ENCODE data around the gene RIN3.
"Not testable (repeated sequence)": the region's sequence is repeated elsewhere in the genome, so short reads cannot be mapped to it uniquely, and the experiment has no call there.

Gene RIN3

GRCh38 chr14:92696366-92696765, 182.8 kb downstream of the RIN3 start:
- H3K4me1 Mint-ChIP-seq = peaks cover 53% of the 10 kb centered on the region
- no peak overlapping the region for H3K4me3 Mint-ChIP-seq
- no peaks in the 10 kb centered on the region for H3K27me3 Mint-ChIP-seq
- H3K9me3 Mint-ChIP-seq = no peaks in the 10 kb centered on the region
- H3K36me3 Mint-ChIP-seq = no peaks in the 10 kb centered on the region
- no peak overlapping the region for H3K27ac Mint-ChIP-seq

- peaks cover under 1% of the 10 kb centered on the region for H3K36me3 Mint-ChIP-seq
- no peak overlapping the region for H3K27ac Mint-ChIP-seq
- no peaks in the 10 kb centered on the region for H3K9me3 Mint-ChIP-seq
- no peak overlapping the region for H3K4me3 Mint-ChIP-seq
- no peaks in the 10 kb centered on the region for H3K27me3 Mint-ChIP-seq
- H3K4me1 Mint-ChIP-seq = peaks cover 42% of the 10 kb centered on the region
Observed at GRCh38 chr14:92698393-92698792, 184.8 kb downstream of the RIN3 start.

GRCh38 chr14:92701826-92702225, 188.2 kb downstream of the RIN3 start:
- peaks cover 9% of the 10 kb centered on the region for H3K36me3 Mint-ChIP-seq
- H3K4me1 Mint-ChIP-seq = peaks cover 12% of the 10 kb centered on the region
- H3K9me3 Mint-ChIP-seq = no peaks in the 10 kb centered on the region
- peaks cover 1% of the 10 kb centered on the region for H3K27me3 Mint-ChIP-seq
- no peak overlapping the region for H3K4me3 Mint-ChIP-seq
- no peak overlapping the region for H3K27ac Mint-ChIP-seq

DNA sequence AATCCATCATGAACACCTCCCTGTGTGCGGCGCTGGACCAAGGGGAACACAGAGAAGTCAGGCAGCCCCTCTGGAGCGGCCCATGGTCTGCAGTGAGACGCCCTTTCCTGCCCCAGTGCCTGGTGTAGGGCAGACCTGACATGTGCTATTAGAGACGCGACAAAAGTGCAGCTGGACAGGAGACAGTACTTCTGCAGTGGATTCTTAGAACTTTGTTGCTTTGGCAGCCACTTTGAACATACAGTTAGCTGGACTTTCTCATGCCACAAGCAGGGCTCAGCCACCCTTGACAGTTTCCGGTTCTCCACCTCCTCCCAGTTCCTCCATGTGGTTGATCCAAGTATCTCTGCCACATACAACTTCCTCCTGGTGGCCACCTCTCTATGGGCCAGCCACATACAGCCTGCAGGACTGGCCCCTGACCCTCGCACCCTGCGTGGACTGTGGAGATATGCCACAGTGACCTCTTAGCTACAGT, 188.9 kb downstream of the RIN3 start:
- Mint-ChIP-seq H3K9me3 (no peaks in the 10 kb centered on the region), H3K27me3 (peaks cover 1% of the 10 kb centered on the region), H3K36me3 (peaks cover 12% of the 10 kb centered on the region), H3K4me1 (peaks cover 6% of the 10 kb centered on the region), H3K27ac (no peak overlapping the region), H3K4me3 (no peak overlapping the region)

DNA sequence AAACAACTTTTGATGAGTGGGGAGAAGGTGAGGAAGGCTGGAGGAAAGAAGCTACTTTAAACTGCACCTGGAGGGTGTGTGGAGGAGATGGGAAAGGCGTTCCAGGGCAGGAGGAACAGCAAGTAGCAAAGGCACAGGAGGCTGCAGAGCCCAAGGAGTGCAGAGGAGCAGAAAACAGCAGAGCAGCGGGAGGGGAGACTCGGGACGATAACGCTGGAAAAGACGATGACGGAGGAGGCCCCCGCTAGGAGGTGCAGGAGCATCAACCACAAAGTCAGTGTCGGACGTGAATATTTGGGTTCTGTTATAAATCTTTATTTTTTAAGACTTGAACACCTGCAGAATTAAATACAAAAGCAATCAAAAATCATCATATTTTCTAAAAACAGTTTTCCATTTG, 189.9 kb downstream of the RIN3 start:
- Mint-ChIP-seq H3K27me3 (peaks cover 1% of the 10 kb centered on the region), H3K4me3 (no peak overlapping the region), H3K27ac (no peak overlapping the region), H3K36me3 (peaks cover 12% of the 10 kb centered on the region), H3K9me3 (no peaks in the 10 kb centered on the region), H3K4me1 (no peaks in the 10 kb centered on the region)

GRCh38 chr14:92704036-92704804, 190.6 kb downstream of the RIN3 start:
- peaks cover 1% of the 10 kb centered on the region for H3K27me3 Mint-ChIP-seq
- H3K4me3 Mint-ChIP-seq = no peak overlapping the region
- no peaks in the 10 kb centered on the region for H3K4me1 Mint-ChIP-seq
- H3K9me3 Mint-ChIP-seq = no peaks in the 10 kb centered on the region
- no peak overlapping the region for H3K27ac Mint-ChIP-seq
- peaks cover 12% of the 10 kb centered on the region for H3K36me3 Mint-ChIP-seq

DNA sequence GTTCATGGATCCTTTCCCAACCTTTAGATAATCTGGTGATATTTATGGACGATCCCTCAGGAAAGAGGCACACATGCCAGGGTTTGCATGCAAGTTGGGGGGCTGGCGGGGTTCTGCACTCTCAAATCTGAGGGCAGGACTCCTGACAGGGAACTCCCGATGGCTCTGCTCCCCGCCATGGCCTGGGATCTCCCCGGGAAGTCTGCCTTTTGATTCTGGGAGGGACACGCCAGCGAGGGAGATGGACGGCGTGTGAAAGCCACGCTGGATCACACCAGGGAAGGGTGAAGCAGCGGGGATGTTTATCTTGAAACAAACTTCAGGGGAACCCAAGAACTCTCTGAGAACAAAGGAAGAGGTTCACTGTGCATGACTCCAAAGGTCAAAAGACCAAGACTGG, 191.2 kb downstream of the RIN3 start:
- peaks cover 1% of the 10 kb centered on the region for H3K27me3 Mint-ChIP-seq
- no peak overlapping the region for H3K4me3 Mint-ChIP-seq
- peaks cover 12% of the 10 kb centered on the region for H3K36me3 Mint-ChIP-seq
- H3K9me3 Mint-ChIP-seq = no peaks in the 10 kb centered on the region
- no peaks in the 10 kb centered on the region for H3K4me1 Mint-ChIP-seq
- H3K27ac Mint-ChIP-seq = no peak overlapping the region

DNA sequence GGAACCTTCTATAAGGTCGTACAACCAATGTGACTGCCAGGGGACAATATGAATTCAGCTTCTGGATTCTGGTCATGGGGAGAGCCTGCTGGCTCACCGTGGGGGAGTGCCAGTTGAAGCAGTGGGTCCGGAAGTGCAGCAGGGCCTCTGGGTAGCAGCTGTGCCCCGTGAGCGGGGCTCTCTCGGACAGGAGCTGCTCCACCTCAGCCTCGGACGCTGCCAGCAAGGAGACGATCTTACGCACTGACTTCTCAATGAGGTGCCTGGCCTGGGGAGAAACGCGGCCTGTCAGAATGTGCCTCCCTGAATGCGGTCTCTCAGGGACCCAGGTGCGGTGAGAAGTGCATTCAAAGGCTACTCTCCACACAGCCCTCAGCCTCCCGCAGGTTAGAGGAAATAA, 192.8 kb downstream of the RIN3 start:
- Mint-ChIP-seq H3K9me3 (no peaks in the 10 kb centered on the region), H3K4me3 (no peak overlapping the region), H3K4me1 (no peaks in the 10 kb centered on the region), H3K36me3 (peaks cover 15% of the 10 kb centered on the region), H3K27ac (no peak overlapping the region), H3K27me3 (peaks cover 1% of the 10 kb centered on the region)

DNA sequence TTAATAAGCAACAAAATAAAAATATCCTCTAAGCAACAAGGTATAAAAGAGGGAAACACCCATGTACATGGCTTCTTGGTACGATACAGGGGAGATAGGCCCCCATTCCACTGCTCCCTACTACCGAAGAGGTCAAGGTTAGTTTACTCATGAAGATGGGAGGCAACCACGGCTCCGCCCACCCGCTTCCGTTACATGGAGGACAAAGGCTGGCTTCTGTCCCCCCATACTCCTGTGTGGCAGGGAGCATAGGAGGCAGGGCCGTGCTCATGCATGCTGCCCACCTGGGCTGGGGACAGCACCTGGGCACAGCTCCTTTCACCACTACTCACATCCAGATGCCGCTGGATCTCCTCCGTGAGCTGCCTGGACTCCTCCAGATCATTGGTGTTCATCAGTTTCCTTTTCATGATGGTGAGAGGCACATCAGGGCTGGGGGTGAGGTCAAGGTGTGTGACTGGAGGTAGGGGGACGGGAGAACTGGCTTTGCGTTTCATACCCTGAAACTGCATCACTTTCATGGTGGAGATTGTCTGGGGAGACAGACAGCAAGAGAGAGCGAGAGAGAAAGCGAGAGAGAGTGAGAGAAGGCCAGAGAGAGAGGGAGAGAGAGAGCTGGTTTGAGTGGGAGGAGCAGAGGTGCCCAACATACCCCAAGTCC, 195.9 kb downstream of the RIN3 start:
- H3K4me1 Mint-ChIP-seq = no peaks in the 10 kb centered on the region
- no peak overlapping the region for H3K4me3 Mint-ChIP-seq
- H3K36me3 Mint-ChIP-seq = peaks cover 17% of the 10 kb centered on the region
- H3K27ac Mint-ChIP-seq = no peak overlapping the region
- H3K9me3 Mint-ChIP-seq = no peaks in the 10 kb centered on the region
- H3K27me3 Mint-ChIP-seq = peaks cover 1% of the 10 kb centered on the region

- Mint-ChIP-seq H3K27me3 (no peaks in the 10 kb centered on the region), H3K27ac (no peak overlapping the region), H3K4me3 (no peak overlapping the region), H3K36me3 (peaks cover 13% of the 10 kb centered on the region), H3K4me1 (no peaks in the 10 kb centered on the region), H3K9me3 (no peaks in the 10 kb centered on the region)
Observed at GRCh38 chr14:92710001-92710341, 196.4 kb downstream of the RIN3 start.

DNA sequence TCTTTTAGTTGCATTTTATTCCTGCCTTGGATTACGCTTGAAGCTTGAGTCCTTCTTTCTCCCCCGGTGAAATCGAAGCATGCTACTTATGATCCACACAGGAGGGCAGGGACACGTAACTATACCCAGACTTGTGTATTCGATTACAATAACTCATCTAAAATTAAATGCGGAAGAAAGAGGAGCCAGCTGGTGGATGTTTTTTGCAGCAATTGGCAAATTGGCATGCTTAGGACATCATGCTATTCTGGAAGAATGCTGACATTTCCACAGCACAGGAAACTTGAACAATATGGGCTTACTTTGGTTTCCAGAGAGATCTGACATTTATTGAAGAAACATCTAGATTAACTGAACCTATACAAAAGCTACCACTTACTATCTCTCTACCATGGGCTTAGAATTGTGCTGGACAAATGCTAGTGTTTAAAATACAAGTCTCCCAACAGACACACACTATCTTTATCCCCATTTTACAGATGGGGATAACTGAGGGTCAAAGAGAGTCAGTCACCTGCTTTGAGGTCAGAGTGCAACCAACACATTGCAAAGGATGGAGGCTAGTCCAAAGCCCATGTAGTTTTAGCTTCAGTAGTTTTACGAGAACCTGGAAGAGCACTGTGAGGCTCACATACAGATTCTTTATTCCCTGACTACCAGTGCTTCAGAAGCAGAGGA, 198.5 kb downstream of the RIN3 start:
- no peaks in the 10 kb centered on the region for H3K27me3 Mint-ChIP-seq
- no peaks in the 10 kb centered on the region for H3K9me3 Mint-ChIP-seq

GRCh38 chr14:92712654-92713051, 199.1 kb downstream of the RIN3 start:
- H3K36me3 Mint-ChIP-seq = peaks cover 7% of the 10 kb centered on the region
- H3K27ac Mint-ChIP-seq = no peak overlapping the region
- H3K9me3 Mint-ChIP-seq = no peaks in the 10 kb centered on the region
- H3K4me1 Mint-ChIP-seq = peaks cover 3% of the 10 kb centered on the region
- H3K27me3 Mint-ChIP-seq = no peaks in the 10 kb centered on the region
- H3K4me3 Mint-ChIP-seq = no peak overlapping the region

More for the DNA sequence above, 198.5 kb downstream of the RIN3 start:
- no peaks in the 10 kb centered on the region for H3K4me1 Mint-ChIP-seq
- no peak overlapping the region for H3K4me3 Mint-ChIP-seq
- peaks cover 9% of the 10 kb centered on the region for H3K36me3 Mint-ChIP-seq
- no peak overlapping the region for H3K27ac Mint-ChIP-seq

DNA sequence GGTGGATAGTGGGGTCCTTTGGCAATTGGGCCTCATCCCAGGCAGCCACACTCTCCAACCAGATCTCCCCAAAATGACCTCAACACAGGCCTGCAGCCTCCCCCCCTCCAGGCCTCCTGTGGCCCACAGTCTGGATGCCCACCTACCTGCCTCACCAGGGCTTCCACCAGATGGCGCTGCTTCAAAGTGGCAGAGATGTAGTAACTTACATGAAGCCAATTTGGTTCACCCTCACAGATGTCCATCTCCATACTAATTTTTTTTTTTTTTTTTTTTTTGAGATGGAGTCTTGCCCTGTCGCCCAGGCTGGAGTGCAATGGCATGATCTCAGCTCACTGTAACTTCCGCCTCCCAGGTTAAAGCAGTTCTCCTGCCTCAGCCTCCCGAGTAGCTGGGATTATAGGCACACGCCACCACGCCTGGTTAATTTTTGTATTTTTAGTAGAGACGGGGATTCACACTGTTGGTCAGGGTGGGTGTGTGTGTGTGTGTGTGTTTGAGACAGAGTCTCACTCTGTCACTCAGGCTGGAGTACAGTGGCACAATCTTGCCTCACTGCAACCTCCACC, 201.2 kb downstream of the RIN3 start:
- H3K4me3 Mint-ChIP-seq = not testable (repeated sequence)

GRCh38 chr14:92716131-92716530, 202.6 kb downstream of the RIN3 start:
- Mint-ChIP-seq H3K36me3 (peaks cover 5% of the 10 kb centered on the region), H3K9me3 (no peaks in the 10 kb centered on the region), H3K27ac (no peak overlapping the region), H3K27me3 (no peaks in the 10 kb centered on the region), H3K4me1 (peaks cover 5% of the 10 kb centered on the region), H3K4me3 (no peak overlapping the region)

More for the DNA sequence above, 201.2 kb downstream of the RIN3 start:
- not testable (repeated sequence) for H3K27ac Mint-ChIP-seq, H3K36me3 Mint-ChIP-seq, H3K4me1 Mint-ChIP-seq, H3K9me3 Mint-ChIP-seq, H3K27me3 Mint-ChIP-seq

GRCh38 chr14:92717571-92718042, 204.0 kb downstream of the RIN3 start:
- Mint-ChIP-seq H3K36me3 (no peaks in the 10 kb centered on the region), H3K27ac (peak overlapping the region; percentile 68), H3K4me3 (no peak overlapping the region), H3K27me3 (no peaks in the 10 kb centered on the region), H3K9me3 (no peaks in the 10 kb centered on the region), H3K4me1 (peaks cover 5% of the 10 kb centered on the region)

DNA sequence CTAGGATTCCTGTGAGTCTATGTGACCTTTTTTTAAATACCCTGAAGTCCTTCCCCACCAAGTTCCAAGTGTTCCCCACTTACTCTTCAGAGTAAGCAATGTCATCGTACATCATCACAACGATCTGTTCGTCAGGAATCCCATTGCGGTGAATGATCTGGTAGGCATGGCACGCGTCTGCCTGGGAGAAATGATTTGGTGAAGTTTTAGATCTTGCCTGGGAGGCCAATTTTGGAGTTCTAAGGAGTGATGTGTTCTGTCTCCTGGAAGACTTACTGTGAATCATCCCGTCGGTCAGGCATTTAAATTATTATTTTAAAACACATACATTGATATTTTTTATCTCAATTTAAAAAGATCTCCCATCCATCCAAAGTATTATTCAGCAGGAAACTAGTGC, 205.1 kb downstream of the RIN3 start:
- Mint-ChIP-seq H3K27me3 (no peaks in the 10 kb centered on the region), H3K9me3 (no peaks in the 10 kb centered on the region), H3K27ac (no peak overlapping the region), H3K4me1 (peaks cover 5% of the 10 kb centered on the region), H3K36me3 (no peaks in the 10 kb centered on the region), H3K4me3 (no peak overlapping the region)

Data from activated naive CD4-positive, alpha-beta T cell treated with anti-CD3 and anti-CD28 coated beads, Interleukin-2, amount 50 U/mL, for 24 hours (primary cell).